IMR-90 (cell line): ENCODE measurements around the gene CEP290. TPM values are rescaled to one million over a fixed set of nuclear protein-coding genes. Genes with fewer than 3 reads are reported as not detected.

Source experiments
- ATAC-seq: fragments of 200-7000 bp; cut with Tn5 transposase; 2 replicates; pipeline ENCODE4 v1.9.1; 2020; ENCODE audit warnings: low read depth, mild to moderate bottlenecking, moderate library complexity
- BruUV-seq: library from RNA; stranded (reverse); fragments of 400-500 nt; replicated peaks from 2 replicates; lab custom pipeline; 2021; lab: Mats Ljungman, UMichigan
- CTCF ChIA-PET: fragments of 300-600 bp; formaldehyde crosslinking; extraction: SDS; loops from one replicate; lab custom pipeline; 2021; ENCODE audit warnings: antibody characterized with exemption; lab: Yijun Ruan, JAX
- POLR2A ChIA-PET: fragments of 300-600 bp; sonication (Branson Sonifier 250); formaldehyde crosslinking; loops from one replicate; lab custom pipeline; 2022; ENCODE audit warnings: antibody characterized with exemption; ENCODE audit not compliant: unreplicated experiment; lab: Charles Lee
- DNase-seq: peaks from one replicate; pipeline ENCODE4 v3.0.0; 2013
- H2AFZ ChIP-seq: replicated peaks from 2 replicates; pipeline ENCODE3; 2013; ENCODE audit warnings: low read length, mild to moderate bottlenecking; ENCODE audit not compliant: poor library complexity
- H2AK5ac ChIP-seq: 2 replicates; pipeline ENCODE4 v1.6.1; 2013; ENCODE audit warnings: low read depth, low read length, inconsistent platforms
- H2AK9ac ChIP-seq: replicated peaks from 2 replicates; pipeline ENCODE3; 2013; ENCODE audit warnings: mild to moderate bottlenecking, low read depth, low read length, moderate library complexity; ENCODE audit not compliant: poor library complexity
- H2BK120ac ChIP-seq: 2 replicates; pipeline ENCODE4 v1.6.1; 2013; ENCODE audit warnings: low read depth, low read length, inconsistent platforms
- H2BK15ac ChIP-seq: 3 replicates; pipeline ENCODE4 v1.6.1; 2013; ENCODE audit warnings: low read depth, low read length, inconsistent platforms
- H2BK20ac ChIP-seq: 2 replicates; pipeline ENCODE4 v1.6.1; 2013; ENCODE audit warnings: low read depth, mild to moderate bottlenecking, inconsistent platforms, low read length, moderate library complexity
- H2BK5ac ChIP-seq: 2 replicates; pipeline ENCODE4 v1.6.1; 2013; ENCODE audit warnings: mild to moderate bottlenecking, low read depth, low read length, inconsistent platforms; ENCODE audit not compliant: poor library complexity, severe bottlenecking
- H3K14ac ChIP-seq: replicated peaks from 2 replicates; pipeline ENCODE4 v1.6.1; 2013; ENCODE audit warnings: low read depth, low read length, inconsistent platforms
- H3K18ac ChIP-seq: 2 replicates; pipeline ENCODE4 v1.6.1; 2013; ENCODE audit warnings: low read depth, low read length, control low read depth
- H3K23ac ChIP-seq: 2 replicates; pipeline ENCODE4 v1.6.1; 2013; ENCODE audit warnings: low read depth, low read length, inconsistent platforms
- H3K27ac ChIP-seq: 2 replicates; pipeline ENCODE4 v1.5.1; 2013; ENCODE audit warnings: mild to moderate bottlenecking, control low read depth, low read length; ENCODE audit not compliant: insufficient read depth
- H3K27me3 ChIP-seq: 2 replicates; pipeline ENCODE4 v1.6.1; 2013; ENCODE audit warnings: low read length; ENCODE audit not compliant: control insufficient read depth, insufficient read depth
- H3K36me3 ChIP-seq: 2 replicates; pipeline ENCODE4 v1.6.1; 2013; ENCODE audit warnings: low read length, mixed read lengths; ENCODE audit not compliant: control insufficient read depth, insufficient read depth
- H3K4ac ChIP-seq: 2 replicates; pipeline ENCODE4 v1.6.1; 2013; ENCODE audit warnings: low read depth, low read length, inconsistent platforms
- H3K4me1 ChIP-seq: 2 replicates; pipeline ENCODE4 v1.6.1; 2013; ENCODE audit warnings: low read length, mixed read lengths; ENCODE audit not compliant: control insufficient read depth, insufficient read depth
- H3K4me2 ChIP-seq: 2 replicates; pipeline ENCODE4 v1.6.1; 2013; ENCODE audit warnings: low read depth, mild to moderate bottlenecking, control low read depth, low read length, moderate library complexity
- H3K4me3 ChIP-seq: 2 replicates; pipeline ENCODE4 v1.5.1; 2013; ENCODE audit warnings: low read depth, mild to moderate bottlenecking, control low read depth, low read length, moderate library complexity; ENCODE audit not compliant: insufficient read depth
- H3K56ac ChIP-seq: 2 replicates; pipeline ENCODE4 v1.6.1; 2013; ENCODE audit warnings: low read length, inconsistent platforms; ENCODE audit not compliant: insufficient read depth; ENCODE audit errors: extremely low read depth
- H3K79me1 ChIP-seq, 2 experiments: 2 replicates each; pipeline ENCODE4 v1.6.1; 2013; ENCODE audit warnings: low read length in 2 of 2, inconsistent platforms in 1 of 2, low read depth in 1 of 2
- H3K9ac ChIP-seq: 2 replicates; pipeline ENCODE4 v1.6.1; 2013; ENCODE audit warnings: low read depth, low read length, control low read depth
- H3K9me1 ChIP-seq: 2 replicates; pipeline ENCODE4 v1.6.1; 2013; ENCODE audit warnings: low read length, inconsistent platforms; ENCODE audit not compliant: insufficient read depth
- H3K9me3 ChIP-seq: 2 replicates; pipeline ENCODE4 v1.6.1; 2013; ENCODE audit warnings: low read length; ENCODE audit not compliant: control insufficient read depth, insufficient read depth
- H4K20me1 ChIP-seq: 2 replicates; pipeline ENCODE4 v1.6.1; 2013; ENCODE audit warnings: low read length, inconsistent platforms; ENCODE audit not compliant: insufficient read depth
- H4K5ac ChIP-seq: 2 replicates; pipeline ENCODE4 v1.6.1; 2013; ENCODE audit warnings: mild to moderate bottlenecking, low read depth, low read length, control low read depth
- H4K8ac ChIP-seq, 2 experiments: 2 replicates each; pipeline ENCODE4 v1.6.1; 2013; ENCODE audit warnings: low read depth in 2 of 2, low read length in 2 of 2, control low read depth in 1 of 2, inconsistent platforms in 1 of 2
- H4K91ac ChIP-seq: 2 replicates; pipeline ENCODE4 v1.6.1; 2013; ENCODE audit warnings: low read depth, low read length, inconsistent platforms; ENCODE audit not compliant: insufficient read depth
- CEBPB ChIP-seq: IDR thresholded peaks from 2 replicates; pipeline ENCODE4 v1.6.1; 2012; ENCODE audit warnings: low read depth, low read length, improper control_type of control experiment
- MAFK ChIP-seq: IDR thresholded peaks from 2 replicates; pipeline ENCODE4 v1.6.1; 2012; ENCODE audit warnings: low read depth, low read length, improper control_type of control experiment
- WGBS, 2 experiments: methylation state at CpG; one replicate each; pipeline versions ENCODE4 v1.1.5 to v1.1.7; 2013; ENCODE audit warnings: missing lambda C conversion rate in 2 of 2; ENCODE audit not compliant: insufficient read length in 1 of 2; ENCODE audit errors: extremely low coverage in 2 of 2; 5-methylcytosine and 5-hydroxymethylcytosine counted together
- dilution Hi-C: fragments of 300-500 bp; cut with HindIII; formaldehyde crosslinking; loops from one replicate; pipeline ENCODE4 v1.14.3; 2018; ENCODE audit warnings: low sequenced_read_pairs; ENCODE audit not compliant: unreplicated experiment
- in situ Hi-C: fragments of 300-500 bp; cut with MboI; formaldehyde crosslinking; loops from 3 replicates; pipeline ENCODE4 v1.14.3; 2019; ENCODE audit warnings: low sequenced_read_pairs, inconsistent platforms, mixed read lengths
- intact Hi-C: fragments of 100-400 bp; cut with micrococcal nuclease; formaldehyde crosslinking; loops from 2 replicates; pipeline ENCODE4 v1.10.0; 2022
- polyA plus RNA-seq, 3 experiments: library from polyadenylated mRNA; depleted of rRNA; stranded (reverse); fragments of >200 nt; gene quantifications; 2 replicates each; pipeline ENCODE4 v1.2.3, GENCODE V29; 2012; ENCODE audit warnings: low replicate concordance in 1 of 3
- total RNA-seq: library from RNA; depleted of rRNA; stranded (reverse); fragments of >200 nt; gene quantifications from 2 replicates; pipeline ENCODE4 v1.2.3, GENCODE V29; 2012

The CEP290 gene
- total and polyA plus RNA-seq, 2 of the 4 experiments (the other 2 are of a cell fraction): 4.3 to 7.9 TPM

GRCh38 chr12:88029093-88029665, 112.7 kb downstream of the CEP290 start, which contains the start of gene C12orf50:
Gene C12orf50 (minus strand): TSS chr12:88029401. CDS start chr12:88026962, 2,439 bp downstream.
- DNase-seq (no peak), ATAC-seq (no peak)
- H3K4me1 ChIP-seq: no peaks in the 10 kb centered on the region
- no peak within 1 kb of the TSS for H2AK9ac ChIP-seq
- intact Hi-C loops: no loop called here
- H4K5ac ChIP-seq: no peak within 1 kb of the TSS
- H3K79me1 ChIP-seq: no peaks in the 10 kb centered on the region
- TF ChIP-seq CEBPB (peak; percentile 92), MAFK (no peak)
- no peak within 1 kb of the TSS for H2AK5ac ChIP-seq
- peaks cover 3% of the 10 kb centered on the region; the same call in 1 of the 2 replicates for H3K27me3 ChIP-seq
- H3K9me3 ChIP-seq: no peaks in the 10 kb centered on the region
- H3K14ac ChIP-seq: no peak within 1 kb of the TSS
- no TSS peak for BruUV-seq
- no peak within 1 kb of the TSS for H2AFZ ChIP-seq
- H3K9me1 ChIP-seq: no peaks in the 10 kb centered on the region
- no CpG with 5 or more reads among the region's 3 CpGs for WGBS, 2 experiments
- ChIA-PET POLR2A (no interaction called here), CTCF (no interaction called here)
- dilution Hi-C loops: no loop called here
- no peak within 1 kb of the TSS for H3K27ac ChIP-seq
- H3K36me3 ChIP-seq: no peaks in the 10 kb centered on the region
- no peak within 1 kb of the TSS for H3K4ac ChIP-seq
- H3K4me3 ChIP-seq: no peak within 1 kb of the TSS
- H2BK15ac ChIP-seq: no peak within 1 kb of the TSS
- no peak within 1 kb of the TSS for H3K18ac ChIP-seq
- H3K9ac ChIP-seq: no peak within 1 kb of the TSS
- H3K4me2 ChIP-seq: no peak within 1 kb of the TSS
- H4K20me1 ChIP-seq: no peaks in the 10 kb centered on the region
- no peak within 1 kb of the TSS for H2BK120ac ChIP-seq
- no peak within 1 kb of the TSS for H3K23ac ChIP-seq
- no peak within 1 kb of the TSS for H4K91ac ChIP-seq
- no peak within 1 kb of the TSS for H3K56ac ChIP-seq
- H2BK5ac ChIP-seq: no peak within 1 kb of the TSS
- no peak within 1 kb of the TSS for H2BK20ac ChIP-seq
- H4K8ac ChIP-seq: no peak within 1 kb of the TSS
- in situ Hi-C loops: no loop called here
